Measurements from ENCODE around the gene B3GALT5. TPM values are rescaled to one million over a fixed set of nuclear protein-coding genes. Genes with fewer than 3 reads are reported as not detected.

The B3GALT5 gene
- total and polyA plus RNA-seq, 7 donors: under 0.01 to 1.0 (median 0.06) TPM; not detected in 2

- no peaks in the 10 kb centered on the region for H3K36me3 ChIP-seq (ENCODE audit: insufficient read depth in 1 of 2, low read depth in 1 of 2)
- intact Hi-C loops (cut with DNase I): no loop called here
These were observed 19.3 kb downstream of the B3GALT5 start for GRCh38 chr21:39631842-39632562.

GRCh38 chr21:39632796-39633442, 20.2 kb downstream of the B3GALT5 start:
- no peak for DNase-seq
- WGBS, 3 donors: 89 to 100% (median 100%) methylated on average over 1 of the region's 1 CpG
- Histone ChIP-seq H3K4me3 (no peak overlapping the region), H3K9me3 (no peaks in the 10 kb centered on the region), H3K27me3 (ENCODE audit: insufficient read depth in 3 of 3, low read length in 2 of 3) (peaks cover 0 to 6% (median 0%) of the 10 kb centered on the region in 3 donors), H3K36me3 (ENCODE audit: insufficient read depth in 1 of 2, low read depth in 1 of 2) (no peaks in the 10 kb centered on the region), H3K27ac (no peak overlapping the region), H3K4me1 (no peaks in the 10 kb centered on the region)
- intact Hi-C loops (cut with DNase I): no loop called here
- TF ChIP-seq CTCF (IDR thresholded peaks at IDR 0.05): no peak
- ATAC-seq: no peak

More at GRCh38 chr21:39631842-39632562, 19.3 kb downstream of the B3GALT5 start:
- no peak overlapping the region for H3K27ac ChIP-seq
- TF ChIP-seq CTCF (IDR thresholded peaks at IDR 0.05): no peak
- H3K4me3 ChIP-seq: no peak overlapping the region
- 93 to 96% (median 95%) methylated on average over 10 of the region's 10 CpGs for WGBS, 3 donors
- no peaks in the 10 kb centered on the region for H3K9me3 ChIP-seq
- H3K4me1 ChIP-seq: no peaks in the 10 kb centered on the region
- no peak for ATAC-seq
- H3K27me3 ChIP-seq (ENCODE audit: insufficient read depth in 3 of 3, low read length in 2 of 3): no peaks in the 10 kb centered on the region
- DNase-seq: no peak

- no peak for TF ChIP-seq CTCF (IDR thresholded peaks at IDR 0.05)
- no peak for ATAC-seq
- H3K36me3 ChIP-seq (ENCODE audit: insufficient read depth in 1 of 2, low read depth in 1 of 2): no peaks in the 10 kb centered on the region
- no peaks in the 10 kb centered on the region for H3K4me1 ChIP-seq
- H3K27ac ChIP-seq: no peak overlapping the region
- no peaks in the 10 kb centered on the region for H3K9me3 ChIP-seq
- intact Hi-C loops (cut with DNase I): no loop called here
- peaks cover 0 to 6% (median 0%) of the 10 kb centered on the region in 3 donors for H3K27me3 ChIP-seq (ENCODE audit: insufficient read depth in 3 of 3, low read length in 2 of 3)
- H3K4me3 ChIP-seq: no peak overlapping the region
- WGBS, 3 donors: 72 to 83% (median 80%) methylated on average over 5 of the region's 5 CpGs
- no peak for DNase-seq
These were observed 21.0 kb downstream of the B3GALT5 start for GRCh38 chr21:39633770-39634181.

DNA sequence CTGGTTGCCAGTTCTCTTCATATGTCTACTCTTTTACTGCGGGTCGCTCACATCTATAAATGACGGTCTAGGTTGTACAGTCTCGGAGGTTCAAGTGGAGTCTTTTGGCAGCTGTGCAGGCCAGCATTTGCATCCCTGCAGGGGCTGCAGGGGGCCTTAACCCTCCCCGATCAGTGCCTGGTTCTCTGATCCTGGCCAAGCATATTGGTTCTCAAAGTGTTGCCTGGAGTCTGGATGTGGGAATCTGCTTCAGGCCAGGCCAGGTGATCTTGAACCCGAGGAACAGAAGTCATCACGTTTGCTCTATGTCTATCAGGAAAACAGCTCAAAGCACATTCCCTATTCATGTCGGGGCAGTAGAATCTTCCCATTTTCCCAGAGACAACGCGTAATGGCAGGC, 21.8 kb downstream of the B3GALT5 start:
- H3K9me3 ChIP-seq: no peaks in the 10 kb centered on the region
- intact Hi-C loops (cut with DNase I): no loop called here
- H3K27ac ChIP-seq: no peak overlapping the region
- no peak overlapping the region for H3K4me3 ChIP-seq
- ATAC-seq (no peak), DNase-seq (no peak)
- peaks cover 0 to 6% (median 0%) of the 10 kb centered on the region in 3 donors for H3K27me3 ChIP-seq (ENCODE audit: insufficient read depth in 3 of 3, low read length in 2 of 3)
- WGBS, 3 donors: 91 to 93% (median 91%) methylated on average over 10 of the region's 10 CpGs
- no peaks in the 10 kb centered on the region for H3K4me1 ChIP-seq
- H3K36me3 ChIP-seq (ENCODE audit: insufficient read depth in 1 of 2, low read depth in 1 of 2): no peaks in the 10 kb centered on the region
- TF ChIP-seq CTCF (IDR thresholded peaks at IDR 0.05): no peak

Measured in psoas muscle (tissue), 8 donors.